ENCODE results near the gene GIGYF2. TPM values are rescaled to one million over a fixed set of nuclear protein-coding genes. Genes with fewer than 3 reads are reported as not detected.

Gene GIGYF2
- total and polyA plus RNA-seq, 2 of the 13 experiments (the other 11 are each of a cell fraction or from before 2014, with no cell fraction given), result 44.9 to 73.5 TPM

GRCh38 chr2:232860593-232861241, 163.6 kb downstream of the GIGYF2 start (continued):
- TF ChIP-seq ARID4A (CRISPR knock-in tag; IDR thresholded peaks at IDR 0.05; ENCODE audit: borderline replicate concordance) (peak; percentile 46; the same call in 1 of the 2 replicates), ZNF383 (CRISPR knock-in tag; IDR thresholded peaks at IDR 0.05; ENCODE audit: borderline replicate concordance) (no peak), HNF4A (CRISPR knock-in tag; IDR thresholded peaks at IDR 0.05) (peak; percentile 89), ZKSCAN5 (CRISPR knock-in tag; IDR thresholded peaks at IDR 0.05) (peak; percentile 94), RFX3 (CRISPR knock-in tag; IDR thresholded peaks at IDR 0.05) (no peak), ZNF569 (CRISPR knock-in tag; IDR thresholded peaks at IDR 0.05; ENCODE audit: borderline replicate concordance) (no peak), ZGPAT (CRISPR knock-in tag; IDR thresholded peaks at IDR 0.05) (peak; percentile 58; the same call in 1 of the 2 replicates), ZNF605 (CRISPR knock-in tag; IDR thresholded peaks at IDR 0.05) (no peak), ZNF318 (CRISPR knock-in tag; IDR thresholded peaks at IDR 0.05) (0 out of 2 replicates have a peak, but pooled peaks have one; percentile 84), ZNF580 (CRISPR knock-in tag; IDR thresholded peaks at IDR 0.05; ENCODE audit: borderline replicate concordance, low read depth) (peak; percentile 54; the same call in 1 of the 2 replicates)
